DOHH2 (cell line): ENCODE measurements around the gene HEG1.

Source experiments
- H3F3A ChIP-seq: fragments of 200-600 bp; sonication (generic), shearing (Covaris generic); 2 replicates; pipeline ENCODE4 v1.6.0; 2016; ENCODE audit warnings: antibody characterized with exemption, mild to moderate bottlenecking; ENCODE audit not compliant: control insufficient read depth, insufficient read depth
- H3K27ac ChIP-seq: fragments of 200-600 bp; sonication (generic); 2 replicates; pipeline ENCODE4 v1.5.1; 2014; ENCODE audit warnings: low read depth, mild to moderate bottlenecking, low read length, moderate library complexity
- H3K27me3 ChIP-seq: fragments of 200-600 bp; sonication (generic); 2 replicates; pipeline ENCODE4 v1.6.1; 2014; ENCODE audit warnings: mild to moderate bottlenecking, low read length, mixed read lengths; ENCODE audit not compliant: control insufficient read depth
- H3K36me3 ChIP-seq: fragments of 200-600 bp; sonication (generic); 2 replicates; pipeline ENCODE4 v1.6.1; 2014; ENCODE audit warnings: mild to moderate bottlenecking, low read length, moderate library complexity, mixed read lengths; ENCODE audit not compliant: control insufficient read depth
- H3K4me1 ChIP-seq: fragments of 200-600 bp; sonication (generic); 2 replicates; pipeline ENCODE4 v1.6.1; 2014; ENCODE audit warnings: mild to moderate bottlenecking, low read length, mixed read lengths; ENCODE audit not compliant: control insufficient read depth
- H3K4me2 ChIP-seq: fragments of 200-600 bp; sonication (generic); 2 replicates; pipeline ENCODE4 v1.6.0; 2014; ENCODE audit warnings: mild to moderate bottlenecking, low read length, moderate library complexity
- H3K4me3 ChIP-seq: fragments of 200-600 bp; sonication (generic); 2 replicates; pipeline ENCODE4 v1.5.1; 2014; ENCODE audit warnings: mild to moderate bottlenecking, low read length, mixed read lengths
- H3K79me2 ChIP-seq: fragments of 200-600 bp; sonication (generic); 2 replicates; pipeline ENCODE4 v1.6.1; 2014; ENCODE audit warnings: mild to moderate bottlenecking, low read length, mixed read lengths; ENCODE audit not compliant: control insufficient read depth
- H3K9me2 ChIP-seq: fragments of 200-600 bp; sonication (generic); replicated peaks from 2 replicates; pipeline ENCODE4 v1.6.1; 2014; ENCODE audit warnings: mild to moderate bottlenecking, low read length, mixed read lengths; ENCODE audit not compliant: control insufficient read depth
- H3K9me3 ChIP-seq: fragments of 200-600 bp; sonication (generic); 2 replicates; pipeline ENCODE4 v1.6.1; 2014; ENCODE audit warnings: antibody characterized with exemption, low read length, mixed read lengths; ENCODE audit not compliant: control insufficient read depth, insufficient read depth
- H4K20me1 ChIP-seq: fragments of 200-600 bp; sonication (generic); 2 replicates; pipeline ENCODE4 v1.6.0; 2014; ENCODE audit warnings: low read depth, mild to moderate bottlenecking, antibody characterized with exemption, low read length, moderate library complexity; ENCODE audit not compliant: control insufficient read depth, insufficient read depth
- EZH2phosphoT487 ChIP-seq: fragments of 200-600 bp; sonication (generic); IDR thresholded peaks from 2 replicates; pipeline ENCODE4 v1.6.1; 2017; ENCODE audit warnings: borderline replicate concordance, mild to moderate bottlenecking, antibody characterized with exemption, low read length, moderate library complexity, mixed read lengths
- TF ChIP-seq, protein P1 (sequence below): fragments of 200-600 bp; sonication (generic); IDR thresholded peaks from one replicate; pipeline ENCODE4 v1.5.1; 2014; ENCODE audit warnings: antibody characterized with exemption, mild to moderate bottlenecking, low read depth, low read length; ENCODE audit not compliant: poor library complexity, severe bottlenecking

HEG1 gene

DNA sequence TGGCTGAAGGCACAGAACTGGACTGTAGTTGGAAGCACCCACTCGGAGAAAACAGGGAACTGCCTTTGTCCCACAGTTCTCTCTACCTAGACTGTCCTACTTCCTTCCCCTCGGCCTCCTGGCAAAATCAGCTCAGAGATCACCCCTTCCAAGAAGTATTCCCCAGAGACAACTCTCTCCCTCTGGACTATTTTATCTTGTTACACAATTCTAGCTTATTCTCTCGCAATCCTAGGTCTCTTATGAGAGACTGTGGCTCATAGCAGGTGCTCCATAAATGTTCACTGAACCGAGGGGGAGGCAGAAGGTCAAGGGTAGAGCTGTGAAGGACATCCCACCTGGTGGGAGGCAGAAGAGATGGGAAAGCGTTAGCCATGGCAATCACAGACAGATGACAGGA lies 10.6 kb downstream of the HEG1 start:
- Histone ChIP-seq H3F3A (no peaks in the 10 kb centered on the region), H3K27me3 (peaks cover 3% of the 10 kb centered on the region; the same call in 1 of the 2 replicates), H3K4me3 (no peak overlapping the region), H3K36me3 (no peaks in the 10 kb centered on the region), H3K9me2 (no peaks in the 10 kb centered on the region), H3K4me1 (no peaks in the 10 kb centered on the region), H3K4me2 (no peak overlapping the region), H4K20me1 (no peaks in the 10 kb centered on the region), H3K27ac (no peak overlapping the region), H3K79me2 (no peaks in the 10 kb centered on the region), H3K9me3 (no peaks in the 10 kb centered on the region)
- TF ChIP-seq, protein P1, sequence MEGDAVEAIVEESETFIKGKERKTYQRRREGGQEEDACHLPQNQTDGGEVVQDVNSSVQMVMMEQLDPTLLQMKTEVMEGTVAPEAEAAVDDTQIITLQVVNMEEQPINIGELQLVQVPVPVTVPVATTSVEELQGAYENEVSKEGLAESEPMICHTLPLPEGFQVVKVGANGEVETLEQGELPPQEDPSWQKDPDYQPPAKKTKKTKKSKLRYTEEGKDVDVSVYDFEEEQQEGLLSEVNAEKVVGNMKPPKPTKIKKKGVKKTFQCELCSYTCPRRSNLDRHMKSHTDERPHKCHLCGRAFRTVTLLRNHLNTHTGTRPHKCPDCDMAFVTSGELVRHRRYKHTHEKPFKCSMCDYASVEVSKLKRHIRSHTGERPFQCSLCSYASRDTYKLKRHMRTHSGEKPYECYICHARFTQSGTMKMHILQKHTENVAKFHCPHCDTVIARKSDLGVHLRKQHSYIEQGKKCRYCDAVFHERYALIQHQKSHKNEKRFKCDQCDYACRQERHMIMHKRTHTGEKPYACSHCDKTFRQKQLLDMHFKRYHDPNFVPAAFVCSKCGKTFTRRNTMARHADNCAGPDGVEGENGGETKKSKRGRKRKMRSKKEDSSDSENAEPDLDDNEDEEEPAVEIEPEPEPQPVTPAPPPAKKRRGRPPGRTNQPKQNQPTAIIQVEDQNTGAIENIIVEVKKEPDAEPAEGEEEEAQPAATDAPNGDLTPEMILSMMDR = no peak
- no peak for TF ChIP-seq EZH2phosphoT487

DNA sequence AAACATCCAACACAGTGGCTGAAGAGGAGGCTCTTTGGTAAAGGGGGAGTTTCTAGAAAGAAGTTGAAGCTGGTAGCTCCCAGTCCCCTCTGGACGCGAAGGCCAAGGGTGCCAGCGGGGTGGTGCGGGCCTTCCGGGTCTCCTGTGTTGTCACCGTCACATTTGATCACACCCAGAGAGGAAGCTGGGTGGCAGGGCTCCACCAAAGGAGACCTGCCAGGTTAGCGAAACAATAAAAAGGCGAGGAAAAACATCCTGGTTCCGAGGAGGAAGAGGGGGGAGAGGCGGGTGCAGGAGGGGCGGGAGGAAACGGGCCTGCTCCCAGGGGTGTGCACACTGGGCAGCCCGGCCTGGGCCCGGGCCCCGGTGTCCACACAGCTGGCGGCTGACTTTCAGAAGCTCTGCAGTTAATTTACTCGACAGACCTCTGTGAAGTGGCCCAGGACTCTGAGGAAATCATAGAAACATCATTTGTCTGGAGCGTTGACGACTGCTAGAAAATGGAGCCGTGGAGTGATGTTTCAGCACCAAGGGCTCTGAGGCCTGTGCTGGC lies 12.1 kb downstream of the HEG1 start:
- H3K36me3 ChIP-seq = no peaks in the 10 kb centered on the region
- H3K4me2 ChIP-seq = no peak overlapping the region
- TF ChIP-seq EZH2phosphoT487 = no peak
- TF ChIP-seq, protein P1 = no peak
- H3F3A ChIP-seq = no peaks in the 10 kb centered on the region
- no peaks in the 10 kb centered on the region for H3K79me2 ChIP-seq
- no peaks in the 10 kb centered on the region for H4K20me1 ChIP-seq
- no peaks in the 10 kb centered on the region for H3K9me3 ChIP-seq
- no peak overlapping the region for H3K4me3 ChIP-seq
- no peak overlapping the region for H3K27ac ChIP-seq
- no peaks in the 10 kb centered on the region for H3K4me1 ChIP-seq
- peaks cover 5% of the 10 kb centered on the region; the same call in 1 of the 2 replicates for H3K27me3 ChIP-seq
- no peaks in the 10 kb centered on the region for H3K9me2 ChIP-seq

DNA sequence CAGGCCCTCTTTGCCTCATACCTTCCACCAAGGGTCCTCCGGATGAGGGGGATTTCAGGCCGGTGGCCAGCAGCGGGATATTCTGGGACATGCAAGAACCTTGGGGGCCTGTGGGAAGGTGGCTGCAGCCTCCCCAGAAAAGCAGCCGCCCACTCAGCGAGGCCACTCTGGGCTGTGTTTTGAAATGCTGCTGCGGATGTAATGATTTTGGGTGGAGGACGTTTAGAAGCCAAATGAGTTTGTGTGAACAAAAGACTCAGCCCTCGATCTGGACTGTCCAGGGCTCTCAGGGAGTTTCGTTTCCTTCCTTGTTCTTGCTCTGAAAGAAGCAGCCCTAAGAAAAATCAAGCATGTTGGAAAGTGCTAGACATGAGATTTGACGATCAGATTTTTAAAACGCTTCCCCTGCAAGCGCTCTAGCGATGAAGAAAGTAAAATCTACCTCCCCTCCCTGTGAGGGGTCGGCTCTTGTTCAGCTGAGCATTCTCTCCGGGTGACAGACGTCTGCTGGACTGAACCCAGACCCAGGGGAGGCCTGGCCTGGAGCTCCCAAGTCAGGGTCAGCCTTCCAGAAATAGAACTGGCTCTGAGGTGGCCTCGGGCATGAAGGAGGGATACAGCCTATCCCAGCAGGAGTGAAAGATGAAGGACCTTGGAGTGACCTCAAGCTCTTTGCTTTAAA lies 12.9 kb downstream of the HEG1 start:
- H3K79me2 ChIP-seq = no peaks in the 10 kb centered on the region

More for the DNA sequence above, 12.9 kb downstream of the HEG1 start:
- TF ChIP-seq EZH2phosphoT487 = no peak
- TF ChIP-seq, protein P1 = no peak
- H3K36me3 ChIP-seq = no peaks in the 10 kb centered on the region
- H4K20me1 ChIP-seq = no peaks in the 10 kb centered on the region
- H3K9me2 ChIP-seq = no peaks in the 10 kb centered on the region
- H3K27ac ChIP-seq = no peak overlapping the region
- peaks cover 5% of the 10 kb centered on the region; the same call in 1 of the 2 replicates for H3K27me3 ChIP-seq
- no peaks in the 10 kb centered on the region for H3K4me1 ChIP-seq
- H3F3A ChIP-seq = no peaks in the 10 kb centered on the region
- no peak overlapping the region for H3K4me2 ChIP-seq
- H3K4me3 ChIP-seq = no peak overlapping the region
- H3K9me3 ChIP-seq = no peaks in the 10 kb centered on the region
